Stimulated activated CD8-positive, alpha-beta memory T cell treated with anti-CD3 and anti-CD28 coated beads, Interleukin-7, amount 100 ng/mL, for 24 hours (primary cell): ENCODE measurements around the gene ADRA2C.
"Not testable (repeated sequence)": the region's sequence is repeated elsewhere in the genome, so short reads cannot be mapped to it uniquely, and the experiment has no call there.

Experiments used
- DNase-seq: peaks from one replicate; pipeline ENCODE4 v3.0.0-alpha.2; 2020; ENCODE audit warnings: low read depth

ADRA2C gene

GRCh38 chr4:3813151-3814052 is 47.2 kb downstream of the ADRA2C start:
- no peak for DNase-seq

- DNase-seq: no peak
Measured at GRCh38 chr4:3814053-3814570, 47.9 kb downstream of the ADRA2C start.

- not testable (repeated sequence) for DNase-seq
Measured at GRCh38 chr4:3814838-3815237, 48.7 kb downstream of the ADRA2C start.

GRCh38 chr4:3816256-3816825 is 50.2 kb downstream of the ADRA2C start:
- DNase-seq: no peak

GRCh38 chr4:3816983-3817960 is 51.1 kb downstream of the ADRA2C start:
- DNase-seq: no peak
